ENCODE results near the gene GPATCH2.
"Not testable (repeated sequence)": the region's sequence is repeated elsewhere in the genome, so short reads cannot be mapped to it uniquely, and the experiment has no call there.

GPATCH2 gene

DNA sequence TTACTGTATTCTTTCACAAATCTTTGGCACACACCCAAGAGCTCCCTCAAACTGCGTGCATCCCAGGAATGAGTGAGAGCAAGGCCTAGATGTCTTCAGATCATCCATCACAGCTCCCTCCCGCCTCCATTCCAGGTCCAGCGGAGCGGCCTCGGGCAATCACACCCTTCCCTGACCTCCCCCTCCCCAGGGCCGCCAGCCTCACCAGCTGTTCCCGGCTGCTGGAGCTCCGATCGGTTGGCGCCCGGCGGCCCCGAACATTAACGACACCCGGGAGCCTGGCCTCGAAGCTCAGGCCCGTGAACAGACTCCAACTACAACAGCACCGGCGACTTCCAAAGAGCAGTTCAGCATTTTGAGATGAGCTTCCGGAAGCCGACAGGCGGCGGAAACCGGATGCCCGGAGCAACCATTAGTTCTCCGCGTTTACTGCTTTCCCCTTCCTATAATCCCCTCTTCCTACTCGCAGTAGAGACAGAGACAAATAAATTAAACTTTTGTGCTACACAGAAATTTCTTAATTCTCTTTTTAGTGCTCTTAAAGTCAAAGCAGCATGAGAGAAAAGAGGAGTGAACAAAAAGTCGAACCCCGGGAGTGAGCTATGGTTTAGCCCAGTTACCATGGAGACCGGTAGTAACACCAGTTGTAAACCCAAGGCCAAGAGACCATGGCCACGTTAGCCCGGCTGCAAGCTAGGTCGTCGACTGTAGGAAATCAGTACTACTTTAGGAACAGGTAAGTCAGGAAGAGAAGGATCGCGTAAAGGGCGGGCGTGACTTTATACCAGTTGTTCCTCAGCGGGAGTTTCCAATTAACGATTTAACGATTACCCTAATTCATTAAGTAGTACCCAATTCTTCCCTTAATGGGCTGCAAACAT lies at the start of gene GPATCH2, which contains the start of gene SPATA17:
Gene GPATCH2, minus strand, starts transcription at position 380 of the 881 bp plus-strand sequence. Its CDS starts 119 bp downstream, at position 261.
Gene SPATA17, plus strand, starts transcription at position 634 of the 881 bp plus-strand sequence. Its CDS starts 35 bp downstream, at position 669.
- DNase-seq: peak; percentile 97

- no peak for DNase-seq
Measured at GRCh38 chr1:217674028-217674729, 43.3 kb upstream of the GPATCH2 start.

GRCh38 chr1:217673387-217673786 lies 42.5 kb upstream of the GPATCH2 start:
- DNase-seq: no peak

- no peak for DNase-seq
Measured at GRCh38 chr1:217668351-217668940, 37.6 kb upstream of the GPATCH2 start.

DNA sequence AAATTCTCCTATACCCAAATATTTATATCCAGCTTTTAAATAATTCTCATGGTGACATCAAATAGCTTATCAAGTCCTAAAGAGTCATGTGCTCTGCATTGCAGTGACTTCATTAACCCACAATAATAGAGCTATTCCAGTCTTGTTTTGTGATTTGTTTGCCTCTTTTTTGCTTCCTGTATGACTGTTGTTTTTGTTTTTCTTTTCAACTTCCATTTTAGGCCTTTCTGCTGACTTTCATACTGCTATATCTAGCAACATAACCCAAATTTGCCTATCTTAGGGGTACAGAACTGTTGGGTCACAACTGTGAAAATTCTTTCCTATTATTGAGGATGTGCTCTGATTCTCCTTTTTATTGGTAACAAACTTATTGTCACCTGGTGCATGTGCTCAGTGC lies 30.5 kb upstream of the GPATCH2 start:
- no peak for DNase-seq

DNA sequence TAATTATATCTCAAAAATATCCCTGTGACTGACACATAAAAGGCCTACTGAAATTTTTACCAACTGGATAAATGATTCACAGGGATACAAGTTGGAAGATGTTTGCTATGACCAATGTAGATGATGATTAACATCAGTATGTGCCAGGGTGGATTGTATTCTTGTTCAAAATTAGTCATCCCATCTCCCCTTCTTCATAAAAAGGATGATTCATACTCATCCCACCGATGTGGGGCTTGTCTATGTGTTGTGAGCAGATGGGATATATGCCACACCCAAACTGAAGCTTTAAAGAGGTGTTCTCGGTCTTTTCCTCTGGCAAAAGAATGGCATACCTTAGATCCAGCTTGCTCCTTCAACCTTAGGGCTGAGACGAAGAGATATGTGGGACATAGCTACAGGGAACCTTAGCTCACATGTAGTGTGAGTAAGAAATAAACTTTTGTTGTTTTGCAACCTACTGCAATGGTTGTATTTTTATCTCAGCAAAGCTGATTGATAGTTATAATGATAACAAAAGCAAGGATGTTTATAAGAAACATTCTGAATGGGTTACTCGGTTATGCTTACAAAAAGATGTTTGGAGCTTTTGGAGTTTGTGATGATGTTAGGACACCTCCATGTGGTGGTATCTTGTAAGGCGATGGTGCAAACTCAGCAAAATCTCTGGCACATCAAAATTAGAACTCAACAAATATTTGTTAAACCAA lies 29.6 kb upstream of the GPATCH2 start:
- DNase-seq: peak; percentile 5

GRCh38 chr1:217650674-217651073 lies 19.8 kb upstream of the GPATCH2 start:
- no peak for DNase-seq

DNA sequence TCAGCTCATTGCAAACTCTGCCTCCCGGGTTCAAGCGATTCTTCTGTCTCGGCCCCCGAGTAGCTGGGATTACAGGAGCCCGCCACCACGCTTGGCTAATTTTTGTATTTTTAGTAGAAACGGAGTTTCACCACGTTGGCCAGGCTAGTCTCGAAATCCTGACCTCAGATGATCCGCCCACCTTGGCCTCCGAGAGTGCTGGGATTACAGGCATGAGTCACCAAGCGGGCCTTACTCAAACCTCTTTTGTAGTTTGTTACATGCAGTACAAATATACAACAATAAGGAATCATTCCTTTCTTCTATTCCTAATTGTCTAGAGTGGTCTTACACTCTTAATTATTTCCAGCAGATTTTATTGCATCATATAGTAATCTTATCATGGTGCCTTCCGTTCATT lies 16.9 kb upstream of the GPATCH2 start:
- no peak for DNase-seq

DNA sequence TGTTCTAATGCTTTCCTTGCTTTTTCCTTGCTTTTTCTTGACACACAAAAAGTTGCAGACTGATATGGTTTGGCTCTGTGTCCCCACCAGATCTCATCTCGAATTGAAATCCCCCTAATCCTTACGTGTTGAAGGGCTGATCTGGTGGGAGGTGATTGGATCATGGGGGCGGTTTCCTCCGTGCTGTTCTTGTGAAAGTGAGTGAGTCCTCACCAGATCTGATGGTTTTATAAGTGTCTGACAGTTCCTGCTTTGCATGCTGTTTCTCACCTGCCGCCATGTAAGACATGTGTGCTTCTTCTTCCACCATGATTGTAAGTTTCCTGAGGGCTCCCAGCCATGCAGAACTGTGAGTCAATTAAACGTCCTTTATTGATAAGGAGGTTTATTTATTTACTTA lies 11.6 kb upstream of the GPATCH2 start:
- no peak for DNase-seq

DNA sequence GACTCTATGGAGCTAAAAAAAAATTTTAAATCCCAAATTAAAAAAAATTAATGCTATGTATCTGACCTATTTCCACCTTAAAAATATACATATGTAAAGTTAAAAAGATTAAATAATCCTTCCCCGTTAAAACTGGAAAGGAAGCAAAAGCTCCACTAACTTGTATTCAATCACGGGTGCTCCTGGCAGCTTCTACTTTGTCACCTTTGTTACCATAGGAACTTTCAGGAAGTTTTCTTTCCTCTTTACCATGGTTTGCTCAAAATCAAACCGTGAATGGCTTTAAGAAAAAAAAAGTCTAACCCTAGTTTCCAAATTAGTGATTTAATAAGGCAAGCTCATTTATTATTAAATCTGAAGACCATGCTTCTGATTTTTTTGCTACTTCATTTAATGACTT lies 3.5 kb downstream of the GPATCH2 start:
- no peak for DNase-seq

DNA sequence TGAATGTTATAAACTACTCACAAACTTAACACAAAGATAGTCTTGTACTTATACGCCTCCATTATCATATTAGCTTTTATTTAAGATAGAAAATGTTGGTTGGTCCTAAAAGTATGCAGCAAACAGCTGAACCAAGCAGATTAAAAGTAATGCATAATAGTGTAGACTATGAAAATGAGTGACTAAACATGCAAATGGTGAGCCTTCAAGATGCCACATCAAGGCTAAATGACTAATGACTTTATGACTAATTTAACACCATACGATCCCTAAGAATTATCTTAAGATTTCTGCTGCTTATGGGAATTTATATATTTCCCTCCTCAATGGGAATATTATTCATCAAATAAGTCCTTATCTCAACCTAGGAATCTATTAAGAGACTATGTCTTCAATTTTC lies 4.6 kb downstream of the GPATCH2 start:
- no peak for DNase-seq

- no peak for DNase-seq
Measured at GRCh38 chr1:217622042-217622441, 8.8 kb downstream of the GPATCH2 start.

GRCh38 chr1:217620814-217621213 lies 10.1 kb downstream of the GPATCH2 start:
- DNase-seq: no peak

DNA sequence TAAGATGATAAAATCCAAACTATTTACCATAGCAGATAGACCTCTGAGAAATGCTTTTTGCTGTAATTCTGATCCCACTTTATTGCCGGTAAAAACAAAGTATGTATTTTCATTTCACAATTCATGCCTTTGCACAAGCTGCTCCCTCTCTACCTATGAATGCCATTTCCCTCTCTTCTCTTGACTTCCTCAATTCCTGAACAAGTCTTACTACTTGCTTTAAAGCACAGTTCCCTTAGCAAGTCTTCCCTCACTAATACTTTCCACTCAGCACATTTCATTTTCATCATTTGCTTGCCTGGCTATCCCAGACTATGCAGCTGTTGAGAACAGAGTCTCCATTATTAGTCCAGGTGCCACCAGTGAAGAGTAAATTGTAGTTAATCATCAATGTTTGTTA lies 13.8 kb downstream of the GPATCH2 start:
- no peak for DNase-seq

DNA sequence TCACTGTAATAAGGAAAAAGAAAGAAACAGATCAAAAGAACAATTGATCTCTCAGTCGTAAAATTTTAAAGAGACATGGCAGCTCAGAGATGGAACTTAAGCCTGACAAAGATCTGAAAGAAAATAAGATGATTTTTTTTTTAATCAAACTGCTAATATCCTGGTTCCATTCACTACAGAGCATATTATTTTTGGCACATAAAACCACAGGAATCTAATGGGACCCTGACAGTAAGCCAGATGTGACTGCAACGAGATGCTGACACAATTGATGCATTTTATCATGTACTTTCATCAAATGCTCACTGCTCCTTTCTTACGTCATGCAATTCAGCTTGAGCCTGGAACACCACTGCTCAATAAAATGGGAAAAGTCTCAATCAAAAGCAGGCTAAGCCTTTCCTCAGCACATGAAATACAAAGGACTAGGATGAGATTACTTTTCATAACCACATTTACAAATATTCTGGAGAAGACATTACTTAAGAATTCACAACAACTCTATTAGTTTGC lies 16.6 kb downstream of the GPATCH2 start:
- no peak for DNase-seq

DNA sequence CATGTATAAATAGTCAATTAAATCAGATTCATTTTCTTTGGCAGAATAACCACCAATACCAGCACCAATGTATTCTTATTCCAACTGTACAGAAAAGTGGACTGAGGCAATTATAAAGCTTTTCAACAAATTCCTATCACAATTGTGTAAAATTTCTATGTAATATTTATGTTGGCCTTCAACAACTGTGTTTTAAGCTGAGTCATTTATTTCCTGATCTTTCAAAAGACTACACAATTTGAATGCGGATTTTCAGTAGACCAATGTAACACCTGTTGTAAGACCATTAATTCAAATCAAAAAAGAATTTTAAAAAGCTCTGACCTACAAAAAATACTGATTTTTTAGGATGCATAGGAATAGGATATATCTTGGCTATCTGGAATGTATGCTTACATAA lies 25.5 kb downstream of the GPATCH2 start:
- no peak for DNase-seq

GRCh38 chr1:217602380-217602779 lies 28.5 kb downstream of the GPATCH2 start:
- no peak for DNase-seq

DNA sequence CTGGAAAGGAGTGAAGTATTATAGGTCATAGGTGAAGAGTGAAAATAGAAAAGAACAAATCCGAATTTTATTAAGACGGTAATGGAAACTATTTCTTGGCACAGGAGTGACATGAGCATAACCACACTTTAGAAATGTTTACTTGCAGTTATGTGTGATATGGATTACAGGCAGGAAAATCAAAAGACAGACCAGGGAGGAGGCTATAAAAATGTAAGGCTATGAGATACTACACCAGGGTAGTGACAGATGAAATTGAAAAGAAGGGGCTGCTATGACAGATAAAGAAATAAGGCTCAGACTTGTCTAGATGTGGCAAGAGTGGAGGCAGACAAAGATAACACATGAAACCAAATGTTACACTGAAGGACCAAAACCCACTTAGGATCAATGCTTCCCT lies 31.7 kb downstream of the GPATCH2 start:
- no peak for DNase-seq

DNA sequence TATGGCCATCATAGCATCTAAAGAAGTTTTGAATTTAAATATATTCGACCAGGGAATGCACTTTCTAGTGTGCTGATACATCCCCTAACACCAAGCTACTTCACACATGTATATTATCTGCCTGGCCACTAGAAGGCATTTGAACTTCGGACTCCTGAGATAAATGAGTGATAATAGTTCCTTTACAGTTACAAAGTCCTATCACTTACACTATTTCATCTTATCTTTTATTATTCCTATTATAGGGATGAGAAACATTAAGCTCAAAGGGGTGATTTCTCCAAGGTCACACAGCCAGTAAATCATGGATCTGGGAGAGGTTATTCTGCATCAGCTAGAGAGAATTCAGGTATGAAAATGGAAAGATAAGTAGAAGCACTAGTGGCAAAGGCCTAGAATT lies 40.3 kb downstream of the GPATCH2 start:
- no peak for DNase-seq

GRCh38 chr1:217586586-217586985 lies 44.3 kb downstream of the GPATCH2 start:
- DNase-seq: no peak

- no peak for DNase-seq
Measured at GRCh38 chr1:217585577-217585976, 45.3 kb downstream of the GPATCH2 start.

GRCh38 chr1:217584286-217584811 lies 46.5 kb downstream of the GPATCH2 start:
- not testable (repeated sequence) for DNase-seq

- DNase-seq: no peak
Measured at GRCh38 chr1:217577336-217577735, 53.6 kb downstream of the GPATCH2 start.
